ENCODE data around the gene USP47. TPM values are rescaled to one million over a fixed set of nuclear protein-coding genes. Genes with fewer than 3 reads are reported as not detected.
A peak's percentile ranks its signal among the peaks of the same experiment; 100 is the strongest.

The USP47 gene
- total RNA-seq (2014; rRNA removed; shearing (Covaris generic)), result 34.2 and 36.0 TPM in 2 replicates

- DNase-seq (ENCODE audit: low spot score), result peak; percentile 73
Observed at GRCh38 chr11:11841723-11842420, at the start of gene USP47. USP47 (plus strand) TSS chr11:11841972; CDS start chr11:11842186, 214 bp downstream.

GRCh38 chr11:11793073-11793472 is 48.7 kb upstream of the USP47 start:
- DNase-seq (ENCODE audit: low spot score), result no peak

- DNase-seq (ENCODE audit: low spot score), result peak; percentile 51
Observed at GRCh38 chr11:11798586-11799438, 43.0 kb upstream of the USP47 start.

- DNase-seq (ENCODE audit: low spot score), result no peak
Observed at GRCh38 chr11:11805228-11805627, 36.5 kb upstream of the USP47 start.

GRCh38 chr11:11806074-11806473 is 35.7 kb upstream of the USP47 start:
- DNase-seq (ENCODE audit: low spot score), result no peak

- no peak for DNase-seq (ENCODE audit: low spot score)
Observed at GRCh38 chr11:11806586-11806985, 35.2 kb upstream of the USP47 start.

- DNase-seq (ENCODE audit: low spot score), result no peak
Observed at GRCh38 chr11:11807811-11808782, 33.7 kb upstream of the USP47 start.

- no peak for DNase-seq (ENCODE audit: low spot score)
Observed at GRCh38 chr11:11808992-11809615, 32.7 kb upstream of the USP47 start.

GRCh38 chr11:11810764-11811726 is 30.7 kb upstream of the USP47 start:
- no peak for DNase-seq (ENCODE audit: low spot score)

- DNase-seq (ENCODE audit: low spot score), result peak; percentile 67
Observed at GRCh38 chr11:11813288-11813962, 28.3 kb upstream of the USP47 start.

- no peak for DNase-seq (ENCODE audit: low spot score)
Observed at GRCh38 chr11:11814614-11815452, 26.9 kb upstream of the USP47 start.

GRCh38 chr11:11816511-11817314 is 25.1 kb upstream of the USP47 start:
- no peak for DNase-seq (ENCODE audit: low spot score)

GRCh38 chr11:11817957-11818356 is 23.8 kb upstream of the USP47 start:
- DNase-seq (ENCODE audit: low spot score), result no peak

GRCh38 chr11:11818529-11819121 is 23.1 kb upstream of the USP47 start:
- DNase-seq (ENCODE audit: low spot score), result no peak

- DNase-seq (ENCODE audit: low spot score), result no peak
Observed at GRCh38 chr11:11821899-11822298, 19.9 kb upstream of the USP47 start.

- DNase-seq (ENCODE audit: low spot score), result no peak
Observed at GRCh38 chr11:11822946-11823345, 18.8 kb upstream of the USP47 start.

- DNase-seq (ENCODE audit: low spot score), result no peak
Observed at GRCh38 chr11:11826260-11826659, 15.5 kb upstream of the USP47 start.
